Measurements from ENCODE around the gene ARSG.

- no peak for TF ChIP-seq CTCF (IDR thresholded peaks at IDR 0.05)
- TF ChIP-seq POLR2A (IDR thresholded peaks at IDR 0.05), result no peak
Observed at GRCh38 chr17:68387435-68388218, 96.3 kb downstream of the ARSG start.
